HCT116 (cell line): ENCODE data around the gene CRY1. TPM values are rescaled to one million over a fixed set of nuclear protein-coding genes. Genes with fewer than 3 reads are reported as not detected.

Experiments
- ATAC-seq: fragments of 200-7000 bp; cut with Tn5 transposase; 2 replicates; pipeline ENCODE4 v1.9.1; 2020; ENCODE audit warnings: mild to moderate bottlenecking, moderate library complexity
- BruUV-seq: library from RNA; stranded (reverse); fragments of 400-500 nt; replicated peaks from 2 replicates; lab custom pipeline; 2021; lab: Mats Ljungman, UMichigan
- CTCF ChIA-PET: fragments of 300-600 bp; sonication (Branson Sonifier 250); formaldehyde crosslinking; loops from one replicate; lab custom pipeline; 2021; ENCODE audit warnings: antibody characterized with exemption; lab: Charles Lee
- POLR2A ChIA-PET: fragments of 300-600, 350-600 bp; sonication (Branson Sonifier 250); formaldehyde crosslinking; loops from one replicate; lab custom pipeline; 2021; ENCODE audit warnings: antibody characterized with exemption; lab: Charles Lee
- RAD21 ChIA-PET, 2 experiments: fragments of 300-600 bp; sonication (Branson Sonifier 250); formaldehyde crosslinking; loops; one replicate each; lab custom pipeline; 2023; ENCODE audit warnings: low total read pairs in 2 of 2; ENCODE audit not compliant: uncharacterized antibody in 2 of 2, unreplicated experiment in 2 of 2, low non-redundant PET in 1 of 2; lab: Charles Lee
- DNase-seq: peaks from one replicate; pipeline ENCODE4 v3.0.0-alpha.2; 2010; ENCODE audit warnings: low read depth, low spot score
- H2AFZ ChIP-seq: fragments of 200-600 bp; shearing (Covaris generic), sonication (generic); 2 replicates; pipeline ENCODE4 v1.6.1; 2017; ENCODE audit warnings: low read depth, mixed run types, mixed read lengths, antibody characterized with exemption, low read length; ENCODE audit not compliant: poor library complexity, severe bottlenecking
- H3K27ac ChIP-seq: 2 replicates; pipeline ENCODE4 v1.5.1; 2012; ENCODE audit warnings: low read depth, low read length
- H3K27me3 ChIP-seq: fragments of 200-600 bp; sonication (generic); 2 replicates; pipeline ENCODE4 v1.6.1; 2016; ENCODE audit warnings: mixed run types, low read length, mixed read lengths; ENCODE audit not compliant: insufficient read depth
- H3K36me3 ChIP-seq, 2 experiments: fragments of 200-500 bp in 1 of 2; fragments of 200-600 bp in 1 of 2; sonication (Bioruptor generic) in 1 of 2; sonication (generic) in 1 of 2; 2 replicates each; pipeline versions ENCODE4 v1.5.1 to v1.6.1; 2014 to 2016; ENCODE audit warnings: low read length in 2 of 2, inconsistent platforms in 1 of 2, mixed read lengths in 1 of 2, mixed run types in 1 of 2; ENCODE audit not compliant: insufficient read depth in 2 of 2, control insufficient read depth in 1 of 2
- H3K4me1 ChIP-seq, 2 experiments: fragments of 200-600 bp in 1 of 2; sonication (generic) in 1 of 2; 2 replicates each; pipeline versions ENCODE4 v1.5.1 to v1.6.1; 2012 to 2017; ENCODE audit warnings: low read length in 2 of 2, inconsistent platforms in 1 of 2, mild to moderate bottlenecking in 1 of 2, mixed read lengths in 1 of 2, mixed run types in 1 of 2, moderate library complexity in 1 of 2; ENCODE audit not compliant: insufficient read depth in 2 of 2, control insufficient read depth in 1 of 2
- H3K4me2 ChIP-seq: fragments of 200-600 bp; sonication (generic); 2 replicates; pipeline ENCODE4 v1.6.1; 2017; ENCODE audit warnings: mixed run types, low read length, mixed read lengths
- H3K4me3 ChIP-seq, 2 experiments: fragments of 200-600 bp in 1 of 2; sonication (generic) in 1 of 2; replicated peaks in 1 of 2; 2 replicates each; pipeline ENCODE4 v1.5.1; 2011 to 2016; ENCODE audit warnings: low read length in 2 of 2, control low read depth in 1 of 2, low read depth in 1 of 2, mild to moderate bottlenecking in 1 of 2, mixed read lengths in 1 of 2, mixed run types in 1 of 2
- H3K79me2 ChIP-seq: fragments of 200-600 bp; sonication (generic); 2 replicates; pipeline ENCODE4 v1.6.1; 2017; ENCODE audit warnings: mild to moderate bottlenecking, mixed run types, low read length, moderate library complexity, mixed read lengths; ENCODE audit not compliant: insufficient read depth
- H3K9ac ChIP-seq: fragments of 200-600 bp; sonication (generic); 2 replicates; pipeline ENCODE4 v1.6.1; 2016; ENCODE audit warnings: low read length, mixed read lengths
- H3K9me2 ChIP-seq: fragments of 200-600 bp; sonication (generic), shearing (Covaris generic); 2 replicates; pipeline ENCODE4 v1.6.1; 2017; ENCODE audit warnings: mixed run types, mild to moderate bottlenecking, moderate library complexity; ENCODE audit not compliant: insufficient read depth
- H3K9me3 ChIP-seq, 2 experiments: fragments of 200-500 bp in 1 of 2; fragments of 200-600 bp in 1 of 2; sonication (Bioruptor generic) in 1 of 2; sonication (generic) in 1 of 2; 2 replicates each; pipeline ENCODE4 v1.6.1; 2014 to 2017; ENCODE audit warnings: low read length in 2 of 2, mixed read lengths in 2 of 2, inconsistent platforms in 1 of 2, low read depth in 1 of 2, mild to moderate bottlenecking in 1 of 2, mixed run types in 1 of 2, moderate library complexity in 1 of 2; ENCODE audit not compliant: control insufficient read depth in 1 of 2, insufficient read depth in 1 of 2
- H4K20me1 ChIP-seq: fragments of 200-600 bp; sonication (generic), shearing (Covaris generic); 2 replicates; pipeline ENCODE4 v1.6.1; 2017; ENCODE audit warnings: mixed run types, mild to moderate bottlenecking, moderate library complexity; ENCODE audit not compliant: insufficient read depth
- ATF3 ChIP-seq: IDR thresholded peaks from 2 replicates; pipeline ENCODE4 v1.6.1; 2012
- CBX3 ChIP-seq: IDR thresholded peaks from 2 replicates; pipeline ENCODE4 v1.6.1; 2012; ENCODE audit warnings: low read depth
- CEBPB ChIP-seq: IDR thresholded peaks from 2 replicates; pipeline ENCODE4 v1.6.1; 2012; ENCODE audit warnings: low read depth
- CTCF ChIP-seq, 3 experiments: fragments of 200-600 bp in 1 of 3; sonication (generic) in 1 of 3; IDR thresholded peaks in 2 of 3; conservative IDR thresholded peaks in 1 of 3; 2 replicates each; pipeline ENCODE4 v1.5.1; 2012 to 2017; ENCODE audit warnings: low read depth in 2 of 3, low read length in 2 of 3, antibody characterized with exemption in 1 of 3, borderline replicate concordance in 1 of 3, control low read depth in 1 of 3, mild to moderate bottlenecking in 1 of 3, mixed read lengths in 1 of 3, mixed run types in 1 of 3, moderate library complexity in 1 of 3; ENCODE audit not compliant: insufficient read depth in 1 of 3
- EGR1 ChIP-seq: IDR thresholded peaks from 2 replicates; pipeline ENCODE4 v1.6.1; 2012; ENCODE audit warnings: low read depth
- JUND ChIP-seq: IDR thresholded peaks from 2 replicates; pipeline ENCODE4 v1.6.1; 2012
- POLR2A ChIP-seq: IDR thresholded peaks from 2 replicates; pipeline ENCODE4 v1.7.0; 2011; ENCODE audit warnings: borderline replicate concordance; ENCODE audit not compliant: insufficient read depth, insufficient read length; ENCODE audit errors: extremely low read depth
- POLR2AphosphoS5 ChIP-seq: IDR thresholded peaks from 2 replicates; pipeline ENCODE4 v1.6.1; 2011; ENCODE audit warnings: mild to moderate bottlenecking, low read depth, low read length, moderate library complexity
- RAD21 ChIP-seq: IDR thresholded peaks from 2 replicates; pipeline ENCODE4 v1.6.1; 2012; ENCODE audit warnings: low read depth, mild to moderate bottlenecking
- REST ChIP-seq: IDR thresholded peaks from 2 replicates; pipeline ENCODE4 v1.6.1; 2012; ENCODE audit warnings: low read depth
- SIN3A ChIP-seq: IDR thresholded peaks from 2 replicates; pipeline ENCODE4 v1.6.1; 2012; ENCODE audit warnings: low read depth
- SP1 ChIP-seq: IDR thresholded peaks from 2 replicates; pipeline ENCODE4 v1.6.1; 2012; ENCODE audit warnings: low read depth
- TCF7L2 ChIP-seq: IDR thresholded peaks from 2 replicates; pipeline ENCODE4 v1.7.0; 2011; ENCODE audit warnings: borderline replicate concordance, inconsistent platforms; ENCODE audit not compliant: insufficient read depth, insufficient read length; ENCODE audit errors: extremely low read depth
- YY1 ChIP-seq: IDR thresholded peaks from 2 replicates; pipeline ENCODE4 v1.6.1; 2011; ENCODE audit warnings: low read length, low read depth, moderate library complexity, mild to moderate bottlenecking; ENCODE audit not compliant: insufficient replicate concordance; ENCODE audit errors: extremely low read depth
- ZBTB33 ChIP-seq: IDR thresholded peaks from 2 replicates; pipeline ENCODE4 v1.6.1; 2011; ENCODE audit warnings: mild to moderate bottlenecking, low read length, moderate library complexity; ENCODE audit not compliant: insufficient replicate concordance; ENCODE audit errors: extremely low read depth
- ZFX ChIP-seq: fragments of 450-650 bp; IDR thresholded peaks from 2 replicates; pipeline ENCODE4 v1.6.1; 2017
- intact Hi-C: fragments of 100-400 bp; cut with micrococcal nuclease; formaldehyde crosslinking; loops from 2 replicates; pipeline ENCODE4 v1.10.0; 2022
- total RNA-seq: library from RNA; stranded (reverse); gene quantifications from one replicate; pipeline ENCODE4 v1.2.1, GENCODE V29; 2021; ENCODE audit not compliant: unreplicated experiment

CRY1 gene
- total RNA-seq, 1 experiment from 2014 or later, result 16.3 TPM

GRCh38 chr12:107131832-107132616, 38.7 kb upstream of the CRY1 start:
- ATAC-seq (peak; percentile 78), DNase-seq (peak; percentile 44)
- no peaks in the 10 kb centered on the region for H3K9me2 ChIP-seq
- no TSS peak for BruUV-seq
- ChIA-PET POLR2A (no interaction called here), CTCF (interaction anchor here (0.8 to 11.6 kb wide), 25 partner anchors 10 to 753 kb away, joined by 3 to 141 read pairs (median 5); a partner anchor contains a TSS), RAD21 (interaction anchor here (0.9 to 1.8 kb wide), 9 partner anchors 82 to 476 kb away, joined by 3 to 8 read pairs (median 5); no protein-coding TSS in a partner anchor)
- H3K27me3 ChIP-seq, result no peaks in the 10 kb centered on the region
- no peaks in the 10 kb centered on the region for H3K9me3 ChIP-seq
- TF ChIP-seq SIN3A (no peak), CTCF (IDR thresholded peaks at IDR 0.05 in 2 of 3, conservative IDR thresholded peaks at IDR 0.05 in 1 of 3; ENCODE audit: borderline replicate concordance in 1 of 3, insufficient read depth in 1 of 3, low read depth in 2 of 3, low read length in 2 of 3) (peak; percentile 82 to 96 (median 92)), ATF3 (no peak), POLR2AphosphoS5 (no peak), YY1 (no peak), SP1 (no peak), JUND (no peak), TCF7L2 (no peak), ZFX (no peak), REST (no peak), CBX3 (no peak), ZBTB33 (no peak), CEBPB (no peak), RAD21 (peak; percentile 97), POLR2A (no peak), EGR1 (no peak)
- peaks cover 0 to 9% of the 10 kb centered on the region in 2 experiments; a peak in 2 of 4 replicates for H3K4me1 ChIP-seq
- no peaks in the 10 kb centered on the region for H3K79me2 ChIP-seq
- H3K4me2 ChIP-seq, result peak overlapping the region; percentile 57
- H3K36me3 ChIP-seq, result no peaks in the 10 kb centered on the region
- intact Hi-C loops, result loop anchor here (1.0 to 2.0 kb wide), 4 partner anchors 185 to 753 kb away; no protein-coding TSS in a partner anchor
- H3K4me3 ChIP-seq, result no peak overlapping the region
- H3K9ac ChIP-seq, result no peak overlapping the region
- no peaks in the 10 kb centered on the region for H4K20me1 ChIP-seq
- peak overlapping the region; percentile 75 for H2AFZ ChIP-seq
- H3K27ac ChIP-seq, result no peak overlapping the region
